Inflammatory macrophage treated with lipopolysaccharide for 4 hours (primary cell): ENCODE data around the gene CREB3.

Experiments used
- DNase-seq: peaks from one replicate; pipeline ENCODE4 v3.0.0-alpha.2; 2020

Gene CREB3

DNA sequence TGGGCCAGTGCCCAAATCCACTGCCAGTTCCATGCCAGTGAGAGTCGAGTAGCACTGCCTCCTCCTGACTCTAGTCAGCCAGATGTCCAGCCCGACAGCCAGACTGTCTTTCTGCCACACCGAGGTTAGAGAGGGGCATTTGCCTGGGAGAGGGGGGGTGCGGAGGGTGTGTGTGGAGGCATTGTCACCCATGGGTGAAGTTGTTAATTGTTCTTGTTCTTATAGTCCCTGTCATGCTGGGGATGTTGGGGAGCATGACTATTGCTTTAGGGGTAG, 17.7 kb downstream of the CREB3 start:
- no peak for DNase-seq

DNA sequence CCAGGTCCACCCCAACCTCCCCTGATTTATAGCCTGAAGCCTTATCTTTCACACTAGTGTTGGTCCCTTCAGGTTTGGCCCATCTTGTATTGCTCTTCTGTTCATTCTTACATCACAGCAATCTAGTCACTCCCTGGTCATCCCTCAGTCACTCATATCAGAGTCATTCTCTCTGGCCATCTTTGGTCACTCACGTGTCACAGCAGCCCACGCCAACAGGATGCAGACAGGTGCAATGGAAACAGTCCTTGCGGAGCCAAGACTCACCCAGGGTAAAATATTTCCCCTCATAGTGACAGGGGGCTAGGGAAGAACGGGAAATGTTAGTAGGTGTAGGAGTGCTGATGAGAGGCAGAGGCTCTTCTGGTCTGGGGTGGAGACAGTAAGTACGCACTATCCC, 21.0 kb downstream of the CREB3 start:
- no peak for DNase-seq

DNA sequence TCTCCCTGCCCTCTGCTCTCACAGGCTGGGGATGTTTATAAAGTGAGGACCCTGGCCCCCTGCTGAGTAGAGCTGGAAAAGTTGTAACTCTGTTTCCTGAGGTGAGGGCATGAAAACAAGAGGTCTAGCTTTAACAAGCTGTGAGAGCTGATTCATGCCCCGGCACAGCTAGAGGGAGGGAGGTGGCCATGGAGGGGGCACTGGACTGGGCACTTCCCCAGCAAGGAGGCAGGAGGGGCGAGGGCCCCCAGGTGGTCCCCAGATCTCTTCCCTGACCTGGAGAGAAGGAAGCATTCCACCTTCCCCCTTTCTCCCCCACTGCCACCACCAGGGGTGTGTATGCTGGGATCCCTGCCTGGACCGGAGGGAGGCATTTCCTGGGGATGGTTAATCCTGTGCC, 21.8 kb downstream of the CREB3 start, which contains the start of gene MSMP:
Gene MSMP, minus strand, starts transcription at position 13 of the 400 bp plus-strand sequence. CDS start 147 bp downstream, outside the sequence.
- no peak for DNase-seq

DNA sequence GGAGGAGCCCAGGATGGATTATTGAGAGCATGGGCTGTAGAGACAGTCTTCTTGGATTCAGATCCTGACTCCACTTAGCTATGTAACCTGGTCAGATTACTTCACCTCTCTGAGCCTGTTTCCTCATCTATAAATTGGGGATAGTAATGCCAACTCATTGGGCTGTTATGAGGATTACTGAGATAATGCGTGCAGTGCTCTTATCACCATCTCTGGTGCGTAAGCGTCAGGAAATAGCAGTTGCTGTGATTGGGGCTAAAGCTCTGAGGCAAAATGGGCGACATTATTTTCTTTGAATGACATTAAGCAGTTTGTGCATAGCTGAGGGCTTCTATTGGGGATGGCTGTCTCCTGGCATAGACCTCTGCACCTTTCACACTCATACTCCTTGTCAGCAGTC, 22.6 kb downstream of the CREB3 start:
- no peak for DNase-seq

DNA sequence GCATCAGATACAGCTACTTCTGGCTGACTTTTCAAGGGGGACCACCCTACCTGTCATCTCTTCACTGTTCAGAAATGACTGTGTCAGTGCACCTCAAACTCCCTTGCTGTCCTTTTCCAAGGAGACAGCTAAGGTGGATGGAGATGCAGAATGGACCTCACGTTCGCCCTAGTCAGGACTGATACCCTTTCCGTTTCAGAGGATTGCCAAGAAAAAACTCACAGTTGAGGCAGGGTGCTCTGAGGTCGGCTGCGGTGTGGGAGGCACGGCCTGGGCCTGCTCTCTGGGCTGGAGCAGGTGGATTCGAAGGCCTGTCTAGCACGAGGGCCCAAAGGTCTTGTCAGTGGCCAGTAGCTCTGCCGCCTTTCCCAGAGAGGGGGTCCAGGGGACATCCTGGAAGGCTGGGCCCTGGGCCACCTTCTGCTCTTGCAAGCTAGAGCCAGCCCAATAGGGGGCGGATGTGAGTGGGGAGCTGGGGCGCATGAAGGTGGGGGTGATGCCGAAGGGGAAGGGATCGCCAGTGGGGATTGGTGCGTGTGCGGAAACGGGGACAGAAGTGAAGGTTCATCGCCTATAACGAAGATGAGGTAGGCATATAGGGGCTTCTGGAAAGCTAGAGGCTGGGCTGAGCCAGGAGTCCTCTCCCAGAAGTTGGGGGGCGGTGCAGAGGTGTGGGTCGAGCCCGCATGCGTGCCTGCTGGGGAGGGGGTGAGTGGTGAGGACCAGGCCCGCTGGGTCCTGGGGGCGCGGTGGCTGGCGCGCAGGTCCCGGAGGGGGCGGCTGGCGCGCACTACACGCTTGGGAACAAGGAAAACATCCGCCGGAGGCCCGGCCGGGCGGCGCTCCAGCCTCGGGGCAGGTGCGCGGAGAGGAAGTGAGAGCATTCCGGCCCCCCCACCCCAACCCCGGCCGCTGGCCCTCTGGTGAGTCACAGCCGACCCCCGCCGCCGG, 24.1 kb downstream of the CREB3 start:
- DNase-seq = no peak

DNA sequence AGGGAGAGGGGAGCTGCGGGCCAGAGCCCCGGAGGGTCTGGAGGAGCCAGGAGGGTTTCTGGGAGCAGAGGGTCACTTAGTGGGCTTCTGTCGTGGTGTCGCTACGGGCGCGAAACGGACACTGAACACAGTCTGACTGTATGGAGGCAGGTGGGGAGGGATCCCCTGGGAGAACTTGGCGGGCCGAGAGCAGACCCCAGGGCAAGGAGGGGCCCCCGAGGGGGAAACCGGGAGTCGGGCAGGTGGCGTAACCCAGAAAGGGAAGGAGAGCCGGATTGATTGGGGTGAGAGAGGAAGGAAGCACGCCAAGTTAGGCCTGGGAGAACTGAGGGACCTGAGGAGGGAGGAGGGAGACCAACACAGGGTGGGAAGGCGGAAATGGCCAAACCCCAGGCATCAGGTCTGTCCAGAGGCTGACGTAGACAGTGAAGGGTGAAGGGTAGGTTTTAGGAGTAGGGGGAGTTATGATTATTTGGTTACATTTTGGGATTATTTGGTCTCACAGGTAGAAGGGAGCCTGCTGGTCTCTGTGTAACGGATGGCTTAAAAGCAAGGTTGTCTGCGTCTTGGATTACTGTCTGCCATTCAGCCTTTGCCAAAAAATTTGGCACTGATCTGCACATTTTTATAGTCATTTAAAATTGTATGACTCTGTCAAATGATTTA, 24.9 kb downstream of the CREB3 start:
- DNase-seq = no peak

DNA sequence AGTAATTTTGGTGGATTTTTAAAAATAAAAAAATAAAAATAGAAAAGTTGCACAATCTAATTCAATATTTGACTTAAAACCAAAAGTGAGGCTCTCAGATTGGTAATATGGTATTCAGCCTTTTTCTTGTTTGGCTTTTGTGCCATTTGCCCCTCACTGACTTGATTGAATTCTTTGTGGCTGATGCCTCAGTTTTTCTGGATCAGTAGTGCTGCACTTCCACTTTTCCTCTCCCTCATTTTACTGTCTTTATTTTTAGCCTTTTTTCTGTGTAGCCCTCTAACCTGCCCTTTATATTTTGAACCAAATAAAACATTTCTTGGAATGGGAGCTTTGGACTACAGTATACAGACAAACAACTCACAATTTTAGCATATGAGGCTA, 25.4 kb downstream of the CREB3 start:
- DNase-seq = no peak

DNA sequence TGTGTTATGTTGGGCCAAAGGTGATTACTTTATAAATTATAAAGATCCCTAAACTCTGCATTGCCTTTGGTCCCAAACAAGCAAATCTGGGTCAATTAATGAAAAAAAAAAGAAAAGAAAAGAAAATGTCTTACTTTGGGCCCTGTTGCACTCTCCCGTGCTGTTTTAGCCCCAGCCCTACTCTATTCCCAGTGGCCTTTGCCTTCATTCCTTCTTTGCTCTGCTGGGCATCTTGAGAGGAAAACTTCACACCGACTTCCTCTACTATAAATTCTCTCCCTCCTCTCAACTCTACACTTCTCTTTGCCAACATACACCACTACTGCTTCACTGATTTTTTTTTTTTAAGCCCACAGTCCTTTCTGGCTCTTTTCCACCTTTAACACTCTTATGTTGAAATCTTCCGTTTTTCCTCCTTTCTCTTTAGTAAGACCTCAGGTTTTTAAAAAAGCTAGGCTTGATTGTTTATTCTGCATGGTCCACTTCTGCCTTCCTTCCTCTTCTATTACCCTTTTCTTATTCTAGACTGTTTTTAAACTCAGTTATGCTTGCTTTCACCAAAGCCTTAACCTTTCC, 26.1 kb downstream of the CREB3 start:
- DNase-seq = no peak

DNA sequence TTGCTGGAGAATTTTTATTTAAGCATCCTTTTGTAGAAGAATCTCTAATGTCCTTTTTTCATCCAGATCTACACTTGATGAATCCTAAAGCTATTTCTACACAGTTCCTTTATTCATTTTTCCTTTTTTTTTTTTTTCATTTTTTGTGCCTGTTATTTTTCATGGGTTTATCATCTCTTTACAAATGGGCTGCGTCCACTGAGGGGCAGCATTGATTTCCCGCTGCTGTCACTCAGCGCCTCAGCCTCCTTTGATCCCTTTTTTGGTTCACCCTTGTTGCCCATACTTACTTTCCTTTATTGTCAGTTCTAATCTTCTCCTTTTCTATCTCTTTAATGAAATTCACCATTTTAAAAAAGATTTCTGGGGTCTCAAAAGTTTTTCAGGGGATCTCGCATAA, 27.3 kb downstream of the CREB3 start:
- DNase-seq = no peak

DNA sequence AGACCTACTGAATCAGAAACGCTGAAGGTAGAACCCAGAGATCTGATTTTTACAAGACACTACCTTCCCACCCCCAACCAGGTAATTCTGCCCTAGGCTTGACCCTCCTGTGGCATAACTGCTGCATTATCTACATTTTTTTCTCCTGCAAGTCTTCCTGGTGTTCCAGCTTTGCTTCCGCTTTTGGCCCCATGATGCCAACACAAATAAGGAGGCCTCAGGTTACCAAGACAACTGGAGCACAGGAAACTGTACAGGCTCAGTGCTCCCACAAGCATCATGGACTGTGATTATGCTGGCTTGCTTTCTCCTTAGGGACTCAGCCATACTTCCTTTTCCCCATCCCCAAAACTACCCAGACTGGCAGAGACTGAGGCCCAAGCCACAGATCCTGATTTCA, 28.2 kb downstream of the CREB3 start:
- DNase-seq = no peak

DNA sequence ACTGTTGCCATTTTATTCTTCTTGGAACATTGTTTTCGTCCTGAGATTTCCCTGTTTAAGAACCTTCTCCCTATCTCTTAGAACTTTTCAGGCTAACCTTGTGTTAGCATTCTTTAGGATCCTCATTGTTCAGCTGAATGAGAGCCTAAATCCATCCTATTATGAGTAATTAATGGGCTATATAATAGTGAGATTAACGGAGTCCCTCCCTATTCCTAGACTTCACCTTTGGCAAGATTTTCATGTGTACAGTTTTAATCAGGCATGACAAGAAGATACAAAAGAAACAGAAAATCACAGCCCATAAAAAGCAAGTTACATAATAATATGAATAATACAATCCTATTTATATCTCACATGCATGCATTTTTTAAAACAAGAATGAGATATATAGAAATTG, 30.7 kb downstream of the CREB3 start:
- DNase-seq = no peak

DNA sequence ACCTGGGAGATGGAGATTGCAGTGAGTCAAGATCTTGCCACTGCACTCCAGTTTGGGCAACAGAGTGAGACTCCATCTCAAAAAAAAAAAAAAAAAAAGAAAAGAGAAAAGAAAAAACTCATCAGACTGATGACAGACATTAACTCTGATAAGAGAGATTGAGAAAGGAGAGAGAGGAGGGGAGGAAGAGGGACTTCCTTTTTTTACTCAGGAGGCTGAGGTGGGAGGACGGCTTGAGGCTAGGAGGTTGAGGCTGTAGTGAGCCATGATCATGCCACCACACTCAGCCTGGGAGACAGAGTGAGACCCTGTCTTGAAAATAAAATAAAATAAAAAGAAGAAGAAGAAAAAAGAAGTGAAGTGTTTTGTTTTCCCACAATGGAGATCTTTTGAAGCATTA, 31.3 kb downstream of the CREB3 start:
- no peak for DNase-seq

DNA sequence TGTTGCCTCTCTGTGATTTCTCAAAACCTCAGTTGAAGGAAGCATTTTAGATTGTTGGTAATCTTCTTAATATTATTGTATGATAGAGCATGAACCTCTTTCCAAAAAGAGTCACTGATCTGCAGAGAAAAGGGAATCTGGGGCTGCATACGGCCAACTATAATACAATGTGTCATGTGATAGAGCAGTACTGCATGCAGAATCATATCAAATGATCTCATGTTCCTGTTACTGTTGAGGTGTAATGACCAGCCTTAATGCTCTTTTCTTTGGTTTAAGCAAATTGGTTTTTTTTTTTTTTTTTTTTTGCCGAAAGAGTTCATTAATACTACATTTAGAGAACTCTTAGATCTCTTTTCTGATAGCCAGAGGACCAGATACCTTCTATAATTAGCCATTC, 34.5 kb downstream of the CREB3 start:
- DNase-seq = no peak

DNA sequence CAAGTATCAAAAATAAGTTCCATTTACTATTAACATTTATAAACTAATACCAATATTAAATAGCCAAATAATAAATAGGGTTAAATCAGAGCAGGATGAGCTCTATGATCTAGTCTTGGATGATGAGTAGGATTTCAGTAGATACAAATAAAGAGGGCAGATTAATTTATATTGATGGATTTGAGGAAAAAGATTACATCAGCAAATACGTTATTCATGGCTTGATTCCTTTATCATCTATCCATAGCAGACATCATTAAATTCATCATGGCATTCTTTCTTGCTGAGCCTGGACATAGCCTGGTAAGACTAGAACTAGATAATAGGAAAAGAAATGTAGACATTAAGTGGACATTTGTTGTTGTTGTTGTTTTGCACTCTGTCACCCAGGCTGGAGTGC, 35.0 kb downstream of the CREB3 start:
- no peak for DNase-seq

DNA sequence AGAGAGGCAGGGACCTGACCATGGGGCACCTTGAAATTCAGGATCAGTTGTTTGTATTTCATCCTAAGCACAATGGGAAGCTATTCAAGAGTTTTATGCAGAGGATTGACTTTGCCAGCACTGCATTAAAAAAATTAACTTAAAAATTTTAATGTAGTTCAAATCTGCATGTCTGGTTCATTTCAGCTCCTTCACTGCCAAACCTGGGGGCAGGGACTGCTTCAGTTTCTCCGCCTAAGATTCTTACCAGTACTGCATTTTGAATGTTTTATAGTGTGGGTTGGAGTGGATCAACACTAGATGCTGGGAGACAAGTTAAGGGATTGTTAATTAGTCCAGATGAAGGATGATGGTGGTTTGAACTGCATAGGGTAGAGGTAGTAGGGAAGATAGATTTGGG, 37.3 kb downstream of the CREB3 start:
- no peak for DNase-seq

DNA sequence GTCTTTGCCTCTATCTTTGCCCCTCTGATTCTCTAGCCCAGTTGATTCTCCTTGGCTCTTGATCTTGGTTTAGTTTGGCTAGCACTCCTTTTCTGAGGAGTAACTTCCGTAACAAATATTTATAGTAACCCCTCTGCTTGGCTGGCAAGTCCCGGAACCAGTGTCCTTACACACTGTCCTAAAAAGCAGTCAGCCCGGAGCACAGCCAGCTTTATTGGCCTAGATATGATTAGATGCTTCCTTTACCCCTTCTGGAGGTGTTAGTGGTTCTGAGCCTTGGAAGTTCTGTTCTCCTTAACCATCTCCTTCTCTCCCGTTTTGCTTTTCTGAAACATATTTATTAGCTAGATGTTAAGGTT, 38.6 kb downstream of the CREB3 start:
- no peak for DNase-seq

DNA sequence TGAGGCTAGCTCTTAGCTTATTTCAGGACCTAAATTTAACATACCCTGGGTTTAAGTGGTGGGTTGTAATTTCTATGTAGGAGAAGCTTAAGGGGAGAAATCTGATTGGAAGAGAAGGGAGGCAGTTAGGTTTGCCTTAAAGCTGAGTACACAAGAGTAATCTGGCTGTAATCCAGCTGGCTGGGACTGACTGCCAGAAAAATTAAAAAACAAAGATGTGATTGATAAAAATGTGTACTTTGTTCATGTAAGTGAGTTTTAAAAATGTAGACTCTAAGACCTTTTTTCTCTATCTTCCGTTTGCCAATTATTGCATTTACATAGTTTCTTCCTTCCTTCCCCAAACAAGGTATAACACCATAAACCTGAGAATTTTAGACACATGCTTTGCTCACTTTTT, 39.1 kb downstream of the CREB3 start:
- no peak for DNase-seq

DNA sequence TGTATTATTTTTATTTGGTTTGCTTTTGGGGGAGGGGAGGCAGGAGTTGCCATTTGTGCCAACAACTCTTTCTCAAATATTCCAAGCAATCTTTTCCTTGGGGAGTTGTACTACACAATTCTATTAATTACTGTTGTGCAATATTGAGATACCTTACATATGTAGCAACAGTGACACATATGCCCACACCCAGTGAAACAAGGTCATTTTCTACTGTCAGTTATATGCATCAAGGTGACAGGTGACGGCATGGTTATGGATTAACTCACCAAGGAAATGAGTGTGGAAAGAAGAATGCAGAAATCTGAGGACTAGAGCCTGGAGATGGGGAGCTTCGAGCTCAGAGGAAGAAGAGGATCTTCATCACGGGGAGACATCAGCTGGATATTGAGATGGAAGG, 39.5 kb downstream of the CREB3 start:
- no peak for DNase-seq

DNA sequence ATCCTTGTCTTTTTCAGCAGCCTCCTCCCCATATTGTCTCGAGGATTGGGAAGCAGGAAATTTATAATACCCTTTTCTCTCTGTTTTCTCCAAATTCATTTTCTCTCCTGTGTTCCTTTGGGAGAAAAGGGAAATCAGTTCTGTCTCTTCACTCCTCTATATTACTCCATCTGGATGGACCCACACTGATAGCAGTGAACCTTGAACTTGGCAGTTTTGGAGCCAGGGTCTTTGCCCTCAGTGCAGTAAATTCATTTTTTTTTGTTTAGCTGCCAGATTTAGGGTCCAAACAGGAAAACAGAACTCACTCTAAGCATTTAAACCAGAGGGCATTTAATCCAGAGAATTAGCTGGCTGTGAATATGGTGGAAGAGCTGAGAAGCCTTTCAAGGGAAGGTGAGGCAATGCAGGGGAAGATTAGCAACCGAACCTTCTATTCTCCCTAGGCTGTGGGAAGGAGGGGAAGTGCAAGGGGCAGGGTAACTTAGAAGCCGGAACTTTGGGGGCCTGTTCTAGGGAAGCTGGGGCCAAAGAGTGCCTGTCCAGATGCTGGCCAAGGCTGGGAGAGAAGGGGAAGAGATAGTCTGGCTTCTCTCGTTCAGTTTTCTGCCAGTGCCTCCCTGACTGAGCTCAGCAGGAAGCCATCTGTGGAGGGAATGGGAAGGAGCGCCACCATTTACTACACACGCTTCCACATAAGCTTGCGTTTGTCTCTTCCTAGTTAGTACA, 42.6 kb downstream of the CREB3 start:
- peak; percentile 57 for DNase-seq

DNA sequence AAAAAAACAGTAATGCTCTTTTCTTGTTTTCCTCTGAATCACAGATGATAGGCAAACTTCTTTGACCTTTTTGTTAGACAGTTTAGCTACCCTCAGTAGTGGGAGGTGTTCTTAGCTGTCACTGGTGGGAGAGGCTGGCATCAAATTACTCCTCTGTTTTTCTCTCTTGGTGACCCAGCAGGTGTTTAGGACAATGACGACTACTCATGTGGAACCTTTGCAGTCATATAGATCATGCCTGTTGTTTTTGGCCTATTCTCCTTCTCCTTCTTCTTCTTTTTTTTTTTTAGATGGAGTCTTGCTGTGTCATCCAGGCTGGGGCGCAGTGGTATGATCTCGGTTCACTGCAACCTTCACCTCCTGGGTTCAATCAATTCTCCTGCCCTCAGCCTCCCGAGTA, 43.6 kb downstream of the CREB3 start:
- peak; percentile 22 for DNase-seq

DNA sequence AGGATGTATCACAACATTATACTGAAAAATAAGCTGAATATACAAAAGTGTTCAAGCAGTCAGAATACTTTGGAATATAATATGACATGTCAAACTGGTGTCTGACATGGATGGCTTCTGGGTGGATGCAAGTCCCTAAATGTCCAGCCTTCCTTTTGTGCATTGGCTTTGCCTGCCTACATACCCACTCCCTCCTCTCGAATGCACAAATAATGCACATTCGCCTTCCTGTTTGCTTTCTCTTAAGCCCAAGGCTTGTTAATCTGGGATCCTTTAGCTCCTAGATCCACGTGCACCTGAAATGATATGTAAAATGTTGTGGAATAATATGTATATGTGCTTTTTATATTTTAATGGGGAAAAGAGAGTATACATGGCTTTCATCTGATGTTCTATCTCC, 46.0 kb downstream of the CREB3 start:
- no peak for DNase-seq

DNA sequence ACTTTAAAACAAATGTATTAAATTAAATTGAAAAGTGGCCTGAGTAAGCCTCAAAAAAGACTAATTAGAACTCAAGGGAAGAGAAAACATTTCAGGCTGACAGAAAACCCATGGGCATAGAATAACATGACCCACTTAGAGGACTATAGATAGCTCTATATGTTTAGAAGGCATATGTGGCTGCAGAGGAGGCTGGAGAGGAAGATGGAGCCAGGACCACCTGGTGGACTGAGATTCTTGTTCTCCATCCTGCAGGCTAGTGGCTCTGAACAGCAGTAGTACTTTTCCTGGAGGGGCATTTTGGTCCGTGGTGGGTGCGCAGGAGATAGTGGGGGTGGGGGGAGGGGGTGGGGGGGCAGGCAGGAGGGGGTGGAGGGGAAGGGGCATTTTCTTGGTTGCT, 48.6 kb downstream of the CREB3 start:
- no peak for DNase-seq

DNA sequence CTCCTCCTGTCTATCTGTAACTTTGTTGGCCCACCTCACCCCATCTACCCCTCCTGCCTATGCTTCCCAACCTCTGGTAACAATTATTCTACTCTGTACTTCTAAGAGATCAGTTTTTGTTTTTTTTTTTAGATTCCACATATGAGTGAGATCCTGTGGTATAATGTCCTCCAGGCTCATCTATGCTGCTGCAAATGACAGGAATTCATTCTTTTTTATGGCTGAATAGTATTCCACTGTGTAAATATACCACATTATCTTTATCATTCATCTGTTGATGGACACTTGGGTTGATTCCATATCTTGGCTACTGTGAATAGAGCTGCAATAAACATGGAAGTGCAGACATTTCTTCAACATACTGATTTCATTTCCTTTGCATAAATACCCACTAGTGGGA, 51.0 kb downstream of the CREB3 start:
- DNase-seq = no peak
